ENCODE data around the gene SLC12A9. TPM values are rescaled to one million over a fixed set of nuclear protein-coding genes. Genes with fewer than 3 reads are reported as not detected.

SLC12A9 gene
- total and polyA plus RNA-seq, 3 experiments from 2014 or later = 9.5 to 29.1 (median 24.7) TPM

DNA sequence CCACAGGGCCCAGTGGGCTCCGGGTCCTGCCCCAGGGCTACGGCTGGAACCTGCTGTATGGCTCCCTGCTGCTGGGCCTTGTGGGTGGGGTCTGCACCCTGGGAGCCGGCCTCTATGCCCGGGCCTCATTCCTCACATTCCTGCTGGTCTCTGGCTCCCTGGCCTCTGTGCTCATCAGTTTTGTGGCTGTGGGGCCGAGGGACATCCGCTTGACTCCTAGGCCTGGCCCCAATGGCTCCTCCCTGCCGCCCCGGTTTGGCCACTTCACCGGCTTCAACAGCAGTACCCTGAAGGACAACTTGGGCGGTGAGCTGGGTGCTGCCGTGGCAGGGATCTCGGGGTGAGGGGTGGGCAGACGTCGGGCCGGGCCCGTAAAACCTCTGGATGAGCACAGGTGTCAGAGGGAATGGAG is 4.4 kb downstream of the SLC12A9 start:
- Mint-ChIP-seq H3K36me3 (peaks cover 13 to 59% (median 18%) of the 10 kb centered on the region in 3 donors), H3K27ac (no peak overlapping the region), H3K9me3 (no peaks in the 10 kb centered on the region), H3K4me3 (no peak overlapping the region), H3K4me1 (peaks cover 13 to 35% (median 19%) of the 10 kb centered on the region in 3 donors), H3K27me3 (no peaks in the 10 kb centered on the region)
- DNase-seq = no peak
- ChIA-PET CTCF (interaction anchor here (1.2 kb wide), 1 partner anchor 152 kb away, joined by 3 read pairs; no protein-coding TSS in a partner anchor), POLR2A (interaction anchor here (0.8 kb wide), 1 partner anchor 13 kb away, joined by 5 read pairs; no protein-coding TSS in a partner anchor)
- Histone ChIP-seq H3K27me3 (ENCODE audit: insufficient read depth, low read length, poor library complexity, severe bottlenecking) (no peaks in the 10 kb centered on the region), H3K36me3 (ENCODE audit: insufficient read depth, low read length) (peaks cover 7% of the 10 kb centered on the region), H3K27ac (ENCODE audit: low read depth, low read length) (no peak overlapping the region), H3K4me3 (ENCODE audit: low read length) (no peak overlapping the region), H3K9me3 (ENCODE audit: low read length) (no peaks in the 10 kb centered on the region), H3K4me1 (ENCODE audit: insufficient read depth, low read length) (peaks cover 12% of the 10 kb centered on the region)

DNA sequence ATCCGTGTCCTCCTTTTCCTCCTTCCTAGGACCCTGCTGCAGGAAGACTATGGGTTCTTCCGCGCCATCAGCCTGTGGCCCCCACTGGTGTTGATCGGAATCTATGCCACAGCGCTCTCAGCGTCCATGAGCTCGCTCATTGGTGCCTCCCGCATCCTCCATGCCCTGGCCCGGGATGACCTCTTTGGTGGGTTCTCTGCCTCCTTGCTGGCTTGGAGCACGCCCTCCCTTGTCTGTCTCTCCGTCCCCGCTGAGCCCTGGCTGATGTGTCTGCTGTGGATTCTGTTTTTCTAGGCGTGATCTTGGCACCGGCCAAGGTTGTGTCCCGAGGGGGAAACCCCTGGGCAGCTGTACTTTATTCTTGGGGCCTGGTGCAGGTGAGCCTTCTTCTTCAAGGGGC is 7.3 kb downstream of the SLC12A9 start:
- Histone ChIP-seq H3K9me3 (ENCODE audit: low read length) (no peaks in the 10 kb centered on the region), H3K4me1 (ENCODE audit: insufficient read depth, low read length) (no peaks in the 10 kb centered on the region), H3K36me3 (ENCODE audit: insufficient read depth, low read length) (peaks cover 12% of the 10 kb centered on the region), H3K4me3 (ENCODE audit: low read length) (no peak overlapping the region), H3K27ac (ENCODE audit: low read depth, low read length) (no peak overlapping the region), H3K27me3 (ENCODE audit: insufficient read depth, low read length, poor library complexity, severe bottlenecking) (no peaks in the 10 kb centered on the region)
- H3K9me3 Mint-ChIP-seq = no peaks in the 10 kb centered on the region
- POLR2A ChIA-PET = no interaction called here
- peak overlapping the region in 2 of 8 donors; percentile 32 to 67 for H3K27ac Mint-ChIP-seq
- H3K4me3 Mint-ChIP-seq = no peak overlapping the region
- H3K36me3 Mint-ChIP-seq = peaks cover 13 to 81% (median 21%) of the 10 kb centered on the region in 3 donors
- no peak for DNase-seq
- CTCF ChIA-PET = no interaction called here
- H3K27me3 Mint-ChIP-seq = no peaks in the 10 kb centered on the region
- peaks cover 5 to 12% (median 7%) of the 10 kb centered on the region in 3 donors for H3K4me1 Mint-ChIP-seq

DNA sequence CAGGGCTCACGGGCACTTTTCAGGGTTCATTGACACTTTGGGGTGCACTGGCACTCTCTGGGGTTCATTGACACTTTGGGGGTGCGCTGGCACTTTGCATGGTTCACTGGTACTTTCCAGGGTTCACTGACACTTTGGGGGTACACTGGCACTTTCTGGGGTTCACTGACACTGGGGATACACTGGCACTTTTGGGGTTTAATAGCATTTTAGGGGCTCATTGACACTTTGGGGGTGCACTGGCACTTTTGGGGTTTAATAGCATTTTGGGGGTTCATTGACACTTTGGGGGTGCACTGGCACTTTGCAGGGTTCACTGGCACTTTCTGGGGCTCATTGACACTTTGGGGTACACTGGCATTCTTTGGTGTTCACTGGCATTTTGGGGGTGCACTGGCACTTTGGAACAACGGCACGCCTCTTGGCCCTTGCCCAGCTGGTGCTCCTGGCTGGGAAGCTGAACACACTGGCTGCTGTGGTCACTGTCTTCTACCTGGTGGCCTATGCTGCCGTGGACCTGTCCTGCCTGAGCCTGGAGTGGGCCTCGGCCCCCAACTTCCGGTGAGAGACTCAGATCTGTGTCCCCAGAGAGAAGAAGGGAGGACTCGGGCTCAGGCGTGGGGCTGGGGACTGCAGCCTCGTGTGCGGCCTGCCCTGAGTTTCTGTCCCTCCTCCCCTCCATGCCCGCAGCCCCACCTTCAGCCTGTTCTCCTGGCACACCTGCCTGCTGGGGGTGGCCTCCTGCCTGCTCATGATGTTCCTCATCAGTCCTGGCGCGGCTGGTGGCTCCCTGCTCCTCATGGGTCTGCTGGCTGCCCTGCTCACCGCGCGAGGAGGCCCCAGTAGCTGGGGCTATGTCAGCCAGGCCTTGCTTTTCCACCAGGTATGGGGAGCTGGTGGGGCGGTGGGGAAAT is 8.4 kb downstream of the SLC12A9 start:
- Histone ChIP-seq H3K4me1 (ENCODE audit: insufficient read depth, low read length) (peaks cover 4% of the 10 kb centered on the region), H3K27ac (ENCODE audit: low read depth, low read length) (no peak overlapping the region), H3K9me3 (ENCODE audit: low read length) (no peaks in the 10 kb centered on the region), H3K27me3 (ENCODE audit: insufficient read depth, low read length, poor library complexity, severe bottlenecking) (no peaks in the 10 kb centered on the region), H3K4me3 (ENCODE audit: low read length) (no peak overlapping the region), H3K36me3 (ENCODE audit: insufficient read depth, low read length) (peaks cover 12% of the 10 kb centered on the region)
- H3K4me1 Mint-ChIP-seq = peaks cover under 1 to 4% (median 2%) of the 10 kb centered on the region in 3 donors
- no peak overlapping the region for H3K4me3 Mint-ChIP-seq
- CTCF ChIA-PET = interaction anchor here (1.8 kb wide), 1 partner anchor 9 kb away, joined by 8 read pairs; the partner anchor contains the start of gene SLC12A9
- no peaks in the 10 kb centered on the region for H3K27me3 Mint-ChIP-seq
- POLR2A ChIA-PET = no interaction called here
- DNase-seq = no peak
- peak overlapping the region in 1 of 8 donors; percentile 67 for H3K27ac Mint-ChIP-seq
- H3K9me3 Mint-ChIP-seq = no peaks in the 10 kb centered on the region
- peaks cover 13 to 79% (median 21%) of the 10 kb centered on the region in 3 donors for H3K36me3 Mint-ChIP-seq

DNA sequence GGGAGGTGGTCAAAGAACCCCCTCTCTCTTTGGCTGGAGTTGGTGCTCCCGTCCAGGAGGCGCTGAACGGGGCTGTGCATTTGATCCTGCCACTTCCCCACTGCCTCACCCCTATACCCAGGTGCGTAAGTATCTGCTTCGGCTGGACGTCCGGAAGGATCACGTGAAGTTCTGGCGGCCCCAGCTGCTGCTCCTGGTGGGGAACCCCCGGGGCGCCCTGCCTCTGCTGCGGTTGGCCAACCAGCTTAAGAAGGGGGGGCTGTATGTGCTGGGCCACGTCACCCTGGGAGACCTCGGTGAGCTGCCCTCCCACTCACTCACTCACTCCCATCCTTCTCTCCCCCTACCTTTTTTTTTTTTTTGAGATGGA is 9.1 kb downstream of the SLC12A9 start:
- ChIA-PET POLR2A (interaction anchor here (0.6 kb wide), 1 partner anchor 12 kb away, joined by 3 read pairs; no protein-coding TSS in a partner anchor), CTCF (interaction anchor here (1.8 kb wide), 1 partner anchor 9 kb away, joined by 8 read pairs; the partner anchor contains the start of gene SLC12A9)
- H3K27me3 Mint-ChIP-seq = no peaks in the 10 kb centered on the region
- no peak overlapping the region for H3K4me3 ChIP-seq (ENCODE audit: low read length)
- H3K27ac ChIP-seq (ENCODE audit: low read depth, low read length) = no peak overlapping the region
- H3K27me3 ChIP-seq (ENCODE audit: insufficient read depth, low read length, poor library complexity, severe bottlenecking) = no peaks in the 10 kb centered on the region
- peaks cover 13 to 79% (median 21%) of the 10 kb centered on the region in 3 donors for H3K36me3 Mint-ChIP-seq
- DNase-seq = no peak
- no peaks in the 10 kb centered on the region for H3K9me3 Mint-ChIP-seq
- no peaks in the 10 kb centered on the region for H3K9me3 ChIP-seq (ENCODE audit: low read length)
- H3K4me1 Mint-ChIP-seq = peaks cover 2 to 6% (median 3%) of the 10 kb centered on the region in 3 donors
- no peak overlapping the region for H3K27ac Mint-ChIP-seq
- peaks cover 12% of the 10 kb centered on the region for H3K36me3 ChIP-seq (ENCODE audit: insufficient read depth, low read length)
- peaks cover 9% of the 10 kb centered on the region for H3K4me1 ChIP-seq (ENCODE audit: insufficient read depth, low read length)
- H3K4me3 Mint-ChIP-seq = no peak overlapping the region

DNA sequence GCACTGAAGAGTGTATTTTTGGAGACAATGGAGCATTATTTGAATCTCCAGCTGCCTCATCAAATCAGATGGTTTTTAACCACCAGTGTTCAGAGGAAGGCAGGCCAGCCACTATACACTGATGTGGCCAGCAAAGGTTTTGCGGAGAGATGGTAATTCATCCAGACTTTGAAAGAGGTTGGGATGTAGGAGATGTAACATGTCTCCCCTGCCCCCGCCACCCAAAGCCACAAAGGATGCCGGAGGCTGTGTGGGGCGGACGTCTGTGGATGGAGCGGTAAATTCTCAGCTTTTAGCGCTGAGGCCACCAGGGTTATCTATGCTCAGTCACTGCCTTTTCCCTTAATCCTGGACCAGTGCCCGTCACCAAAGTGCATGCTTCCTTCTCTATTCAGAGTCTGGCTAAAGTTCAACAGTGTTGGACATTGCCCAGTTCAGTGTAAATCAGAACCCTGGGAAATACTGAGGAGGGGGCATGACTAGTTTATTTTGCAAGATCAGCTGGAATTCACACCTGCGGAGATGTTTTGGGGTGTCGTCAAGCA is 11.0 kb downstream of the SLC12A9 start:
- no peaks in the 10 kb centered on the region for H3K9me3 ChIP-seq (ENCODE audit: low read length)
- H3K4me3 ChIP-seq (ENCODE audit: low read length) = no peak overlapping the region
- Mint-ChIP-seq H3K9me3 (no peaks in the 10 kb centered on the region), H3K27ac (peak overlapping the region in 1 of 8 donors; percentile 46), H3K4me1 (peaks cover 4 to 22% (median 16%) of the 10 kb centered on the region in 3 donors), H3K27me3 (no peaks in the 10 kb centered on the region), H3K4me3 (no peak overlapping the region), H3K36me3 (peaks cover 13 to 68% (median 16%) of the 10 kb centered on the region in 3 donors)
- ChIA-PET CTCF (interaction anchor here (1.3 kb wide), 1 partner anchor 11 kb away, joined by 3 read pairs; the partner anchor contains the start of gene SLC12A9), POLR2A (no interaction called here)
- H3K36me3 ChIP-seq (ENCODE audit: insufficient read depth, low read length) = peaks cover 12% of the 10 kb centered on the region
- H3K27ac ChIP-seq (ENCODE audit: low read depth, low read length) = no peak overlapping the region
- peaks cover 17% of the 10 kb centered on the region for H3K4me1 ChIP-seq (ENCODE audit: insufficient read depth, low read length)
- H3K27me3 ChIP-seq (ENCODE audit: insufficient read depth, low read length, poor library complexity, severe bottlenecking) = no peaks in the 10 kb centered on the region
- DNase-seq = no peak

DNA sequence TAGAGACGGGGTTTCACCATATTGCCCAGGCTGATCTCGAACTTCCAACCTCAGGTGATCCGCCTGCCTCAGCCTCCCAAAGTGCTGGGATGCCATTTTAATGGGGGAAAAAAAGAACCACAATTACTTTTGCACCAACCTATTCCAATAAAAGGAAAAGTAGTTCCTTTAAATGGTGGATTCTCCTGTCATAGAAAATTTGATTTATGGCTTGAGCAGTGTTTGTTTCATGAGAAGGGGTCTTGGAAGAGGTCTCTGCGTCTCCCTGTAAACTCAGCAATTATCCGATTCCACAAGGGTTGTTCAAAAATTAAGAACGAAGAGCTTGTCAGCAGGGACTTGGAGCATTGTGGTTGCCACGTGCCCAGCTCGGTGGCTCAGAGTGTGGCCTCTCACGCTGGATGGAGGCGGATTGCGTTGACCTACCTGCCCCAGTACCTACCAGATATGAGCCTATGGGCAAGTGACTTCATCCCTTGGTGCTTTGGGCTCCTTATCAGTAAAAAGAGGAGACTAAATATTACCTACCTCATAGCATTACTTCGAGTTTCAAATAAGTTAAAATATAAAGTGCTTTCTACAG is 11.8 kb downstream of the SLC12A9 start:
- Mint-ChIP-seq H3K27ac (peak overlapping the region in 1 of 8 donors; percentile 82), H3K36me3 (peaks cover 13 to 60% (median 16%) of the 10 kb centered on the region in 3 donors), H3K4me3 (peak overlapping the region in 1 of 7 donors; percentile 37), H3K27me3 (no peaks in the 10 kb centered on the region), H3K4me1 (peaks cover 4 to 23% (median 16%) of the 10 kb centered on the region in 3 donors), H3K9me3 (no peaks in the 10 kb centered on the region)
- H3K27ac ChIP-seq (ENCODE audit: low read depth, low read length) = no peak overlapping the region
- no peaks in the 10 kb centered on the region for H3K27me3 ChIP-seq (ENCODE audit: insufficient read depth, low read length, poor library complexity, severe bottlenecking)
- POLR2A ChIA-PET = interaction anchor here (0.5 kb wide), 1 partner anchor 25 kb away, joined by 3 read pairs; the partner anchor contains the start of gene UFSP1
- H3K4me1 ChIP-seq (ENCODE audit: insufficient read depth, low read length) = peaks cover 17% of the 10 kb centered on the region
- CTCF ChIA-PET = no interaction called here
- no peaks in the 10 kb centered on the region for H3K9me3 ChIP-seq (ENCODE audit: low read length)
- DNase-seq = no peak
- peaks cover 12% of the 10 kb centered on the region for H3K36me3 ChIP-seq (ENCODE audit: insufficient read depth, low read length)
- H3K4me3 ChIP-seq (ENCODE audit: low read length) = no peak overlapping the region

DNA sequence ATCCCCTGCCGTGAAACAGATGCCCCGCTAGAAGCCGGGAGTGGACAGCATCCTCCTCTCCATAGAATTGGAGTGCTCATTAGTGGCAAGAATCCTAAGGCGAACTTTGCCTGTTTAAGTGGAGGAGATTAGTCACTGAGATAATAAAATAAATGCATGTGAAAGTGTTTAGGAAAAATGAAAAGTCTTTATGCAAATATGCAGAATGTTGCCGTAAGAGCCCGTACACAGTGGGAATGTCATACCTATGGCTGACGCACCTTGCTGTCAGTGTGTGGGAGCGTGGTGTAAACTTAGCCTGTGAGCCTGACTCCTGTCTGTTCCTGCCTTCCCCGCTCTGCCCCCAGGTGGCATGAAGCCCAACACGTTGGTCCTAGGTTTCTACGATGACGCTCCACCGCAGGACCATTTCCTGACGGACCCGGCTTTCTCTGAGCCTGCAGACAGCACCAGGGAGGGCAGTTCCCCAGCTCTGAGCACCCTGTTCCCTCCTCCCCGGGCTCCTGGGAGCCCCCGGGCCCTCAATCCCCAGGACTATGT is 12.9 kb downstream of the SLC12A9 start:
- Histone ChIP-seq H3K4me1 (ENCODE audit: insufficient read depth, low read length) (peaks cover 17% of the 10 kb centered on the region), H3K27me3 (ENCODE audit: insufficient read depth, low read length, poor library complexity, severe bottlenecking) (no peaks in the 10 kb centered on the region), H3K36me3 (ENCODE audit: insufficient read depth, low read length) (peaks cover 5% of the 10 kb centered on the region), H3K9me3 (ENCODE audit: low read length) (no peaks in the 10 kb centered on the region), H3K4me3 (ENCODE audit: low read length) (no peak overlapping the region), H3K27ac (ENCODE audit: low read depth, low read length) (no peak overlapping the region)
- Mint-ChIP-seq H3K4me1 (peaks cover 4 to 19% (median 16%) of the 10 kb centered on the region in 3 donors), H3K4me3 (peak overlapping the region in 1 of 7 donors; percentile 12), H3K27ac (peak overlapping the region in 3 of 8 donors; percentile 10 to 70 (median 35)), H3K27me3 (no peaks in the 10 kb centered on the region), H3K9me3 (no peaks in the 10 kb centered on the region), H3K36me3 (peaks cover 5 to 50% (median 9%) of the 10 kb centered on the region in 3 donors)
- ChIA-PET CTCF (no interaction called here), POLR2A (no interaction called here)
- DNase-seq = no peak
